ENCODE data around the gene ZNF649. TPM values are rescaled to one million over a fixed set of nuclear protein-coding genes. Genes with fewer than 3 reads are reported as not detected.

The ZNF649 gene
- 10 to 100 TPM in 2 of 4 donors, 1 to 10 TPM in 2; 8.6 to 19.5 (median 10.1) TPM for total RNA-seq

- Histone ChIP-seq H3K4me3 (peak within 1 kb of the TSS; percentile 67 to 92 (median 80)), H3K27ac (peak within 1 kb of the TSS; percentile 80 to 92 (median 86)), H3K9me3 (peaks cover 21 to 32% of the 10 kb centered on the region in 2 donors), H3K27me3 (peaks cover 13% of the 10 kb centered on the region), H3K36me3 (peaks cover 0 to 25% (median 4%) of the 10 kb centered on the region in 4 donors), H3K4me1 (peaks cover 0 to 14% (median 8%) of the 10 kb centered on the region in 4 donors)
- DNase-seq: peak; percentile 84
- in situ Hi-C loops (cut with MboI; ENCODE audit: low pct_ligation_motif_present in 1 of 4, low pct_unique_long_range_greater_than_20kb in 1 of 4, low sequenced_read_pairs in 3 of 4) (no loop called here), intact Hi-C loops (cut with DNase I; ENCODE audit: low total_unique reads) (no loop called here)
- TF ChIP-seq POLR2A (IDR thresholded peaks at IDR 0.05) (no peak), POLR2AphosphoS5 (IDR thresholded peaks at IDR 0.05) (peak in 2 of 3 donors; percentile 44 to 52)
- 1% methylated on average over 43 of the region's 43 CpGs; no CpG with 5 or more reads in 1 of the 2 donors for WGBS, 2 donors (ENCODE audit: low coverage in 1 of 2)
Observed at GRCh38 chr19:51904331-51905165, at the start of gene ZNF649. Gene ZNF649 (minus strand): TSS chr19:51905017. CDS start chr19:51900107, 4,910 bp downstream.

GRCh38 chr19:51948975-51949374, 44.2 kb upstream of the ZNF649 start:
- Histone ChIP-seq H3K4me1 (no peaks in the 10 kb centered on the region), H3K36me3 (peaks cover 2 to 23% (median 14%) of the 10 kb centered on the region in 4 donors), H3K9me3 (peaks cover 76 to 81% of the 10 kb centered on the region in 2 donors), H3K4me3 (no peak overlapping the region), H3K27ac (no peak overlapping the region), H3K27me3 (no peaks in the 10 kb centered on the region)
- DNase-seq: no peak
- intact Hi-C loops (cut with DNase I; ENCODE audit: low total_unique reads) (no loop called here), in situ Hi-C loops (cut with MboI; ENCODE audit: low pct_ligation_motif_present in 1 of 4, low pct_unique_long_range_greater_than_20kb in 1 of 4, low sequenced_read_pairs in 3 of 4) (no loop called here)
- 51% methylated on average over 25 of the region's 25 CpGs; no CpG with 5 or more reads in 1 of the 2 donors for WGBS, 2 donors (ENCODE audit: low coverage in 1 of 2)
- TF ChIP-seq POLR2A (IDR thresholded peaks at IDR 0.05): no peak
- no peak for TF ChIP-seq EP300 (IDR thresholded peaks at IDR 0.05; ENCODE audit: low read depth)
- no peak for TF ChIP-seq CTCF (IDR thresholded peaks at IDR 0.05)

- Histone ChIP-seq H3K9me3 (peaks cover 89 to 90% of the 10 kb centered on the region in 2 donors), H3K4me3 (no peak overlapping the region), H3K27me3 (no peaks in the 10 kb centered on the region), H3K4me1 (no peaks in the 10 kb centered on the region), H3K36me3 (peaks cover 13 to 47% (median 33%) of the 10 kb centered on the region in 4 donors), H3K27ac (no peak overlapping the region)
- in situ Hi-C loops (cut with MboI; ENCODE audit: low pct_ligation_motif_present in 1 of 4, low pct_unique_long_range_greater_than_20kb in 1 of 4, low sequenced_read_pairs in 3 of 4): no loop called here
- intact Hi-C loops (cut with DNase I; ENCODE audit: low total_unique reads): no loop called here
- no peak for DNase-seq
- TF ChIP-seq POLR2AphosphoS5 (IDR thresholded peaks at IDR 0.05) (no peak), CTCF (IDR thresholded peaks at IDR 0.05) (no peak), EP300 (IDR thresholded peaks at IDR 0.05; ENCODE audit: low read depth) (no peak), POLR2A (IDR thresholded peaks at IDR 0.05) (no peak)
- 86 to 91% methylated on average over 1 of the region's 1 CpG for WGBS, 2 donors (ENCODE audit: low coverage in 1 of 2)
Observed at GRCh38 chr19:51946602-51947001, 41.8 kb upstream of the ZNF649 start.

GRCh38 chr19:51944798-51945552, 40.2 kb upstream of the ZNF649 start:
- TF ChIP-seq POLR2A (IDR thresholded peaks at IDR 0.05) (no peak), EP300 (IDR thresholded peaks at IDR 0.05; ENCODE audit: low read depth) (no peak), POLR2AphosphoS5 (IDR thresholded peaks at IDR 0.05) (no peak), CTCF (IDR thresholded peaks at IDR 0.05) (no peak)
- peaks cover 16 to 63% (median 43%) of the 10 kb centered on the region in 4 donors for H3K36me3 ChIP-seq
- H3K4me3 ChIP-seq: no peak overlapping the region
- peaks cover 94 to 97% of the 10 kb centered on the region in 2 donors for H3K9me3 ChIP-seq
- in situ Hi-C loops (cut with MboI; ENCODE audit: low pct_ligation_motif_present in 1 of 4, low pct_unique_long_range_greater_than_20kb in 1 of 4, low sequenced_read_pairs in 3 of 4): no loop called here
- DNase-seq: no peak
- intact Hi-C loops (cut with DNase I; ENCODE audit: low total_unique reads): no loop called here
- WGBS, 2 donors (ENCODE audit: low coverage in 1 of 2): 96 to 100% methylated on average over 5 to 7 of the region's 7 CpGs
- H3K27ac ChIP-seq: no peak overlapping the region
- H3K27me3 ChIP-seq: no peaks in the 10 kb centered on the region
- no peaks in the 10 kb centered on the region for H3K4me1 ChIP-seq
